PFSK-1 (cell line): ENCODE data around the gene ANKRD13A.

ENCODE experiments used
- FOXP2 ChIP-seq: optimal IDR thresholded peaks from 2 replicates; pipeline ENCODE3; 2011; ENCODE audit warnings: borderline replicate concordance, control low read depth, inconsistent platforms; ENCODE audit not compliant: insufficient read depth; ENCODE audit errors: extremely low read length, extremely low read depth
- POLR2AphosphoS5 ChIP-seq: IDR thresholded peaks from 2 replicates; pipeline ENCODE4 v1.6.1; 2012; ENCODE audit warnings: low read depth, mild to moderate bottlenecking, control low read depth, low read length, moderate library complexity
- SIN3A ChIP-seq: IDR thresholded peaks from 2 replicates; pipeline ENCODE4 v1.6.1; 2012; ENCODE audit warnings: mild to moderate bottlenecking, low read length, moderate library complexity, borderline replicate concordance; ENCODE audit not compliant: insufficient read depth
- TAF1 ChIP-seq: IDR thresholded peaks from 2 replicates; pipeline ENCODE4 v1.6.1; 2012; ENCODE audit warnings: low read length, control low read depth, borderline replicate concordance; ENCODE audit not compliant: insufficient read depth
- TF ChIP-seq, protein P1 (sequence below), 2 experiments: IDR thresholded peaks; 2 replicates each; pipeline versions ENCODE4 v1.6.1 to v1.8.0; 2011 to 2012; ENCODE audit warnings: low read depth in 2 of 2, low read length in 2 of 2, control low read depth in 1 of 2, inconsistent platforms in 1 of 2, mild to moderate bottlenecking in 1 of 2, moderate library complexity in 1 of 2; ENCODE audit not compliant: insufficient read depth in 1 of 2

ANKRD13A gene

DNA sequence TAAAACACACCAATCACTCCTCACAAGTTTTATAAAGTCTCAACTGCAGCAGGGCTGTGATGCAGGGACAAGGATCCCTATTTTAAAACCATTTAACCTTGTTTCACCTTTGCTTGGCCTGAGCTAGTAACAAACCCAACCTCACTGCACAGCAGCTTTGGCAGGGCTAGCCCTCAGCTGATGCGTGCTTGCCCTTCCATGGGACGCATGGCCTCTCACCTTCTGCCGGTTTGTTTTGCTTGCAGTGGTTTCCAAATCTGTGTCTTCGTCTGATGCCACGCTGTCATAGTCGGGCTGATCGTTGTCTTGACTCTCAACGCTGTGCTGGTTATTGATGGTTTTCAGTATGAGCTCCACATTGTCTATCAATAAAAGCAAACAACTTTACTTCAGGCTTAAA lies 46.4 kb upstream of the ANKRD13A start:
- TF ChIP-seq POLR2AphosphoS5 = no peak
- no peak for TF ChIP-seq FOXP2
- no peak for TF ChIP-seq SIN3A
- no peak for TF ChIP-seq TAF1
- TF ChIP-seq, protein P1, sequence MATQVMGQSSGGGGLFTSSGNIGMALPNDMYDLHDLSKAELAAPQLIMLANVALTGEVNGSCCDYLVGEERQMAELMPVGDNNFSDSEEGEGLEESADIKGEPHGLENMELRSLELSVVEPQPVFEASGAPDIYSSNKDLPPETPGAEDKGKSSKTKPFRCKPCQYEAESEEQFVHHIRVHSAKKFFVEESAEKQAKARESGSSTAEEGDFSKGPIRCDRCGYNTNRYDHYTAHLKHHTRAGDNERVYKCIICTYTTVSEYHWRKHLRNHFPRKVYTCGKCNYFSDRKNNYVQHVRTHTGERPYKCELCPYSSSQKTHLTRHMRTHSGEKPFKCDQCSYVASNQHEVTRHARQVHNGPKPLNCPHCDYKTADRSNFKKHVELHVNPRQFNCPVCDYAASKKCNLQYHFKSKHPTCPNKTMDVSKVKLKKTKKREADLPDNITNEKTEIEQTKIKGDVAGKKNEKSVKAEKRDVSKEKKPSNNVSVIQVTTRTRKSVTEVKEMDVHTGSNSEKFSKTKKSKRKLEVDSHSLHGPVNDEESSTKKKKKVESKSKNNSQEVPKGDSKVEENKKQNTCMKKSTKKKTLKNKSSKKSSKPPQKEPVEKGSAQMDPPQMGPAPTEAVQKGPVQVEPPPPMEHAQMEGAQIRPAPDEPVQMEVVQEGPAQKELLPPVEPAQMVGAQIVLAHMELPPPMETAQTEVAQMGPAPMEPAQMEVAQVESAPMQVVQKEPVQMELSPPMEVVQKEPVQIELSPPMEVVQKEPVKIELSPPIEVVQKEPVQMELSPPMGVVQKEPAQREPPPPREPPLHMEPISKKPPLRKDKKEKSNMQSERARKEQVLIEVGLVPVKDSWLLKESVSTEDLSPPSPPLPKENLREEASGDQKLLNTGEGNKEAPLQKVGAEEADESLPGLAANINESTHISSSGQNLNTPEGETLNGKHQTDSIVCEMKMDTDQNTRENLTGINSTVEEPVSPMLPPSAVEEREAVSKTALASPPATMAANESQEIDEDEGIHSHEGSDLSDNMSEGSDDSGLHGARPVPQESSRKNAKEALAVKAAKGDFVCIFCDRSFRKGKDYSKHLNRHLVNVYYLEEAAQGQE (IDR thresholded peaks at IDR 0.05; ENCODE audit: insufficient read depth in 1 of 2, low read depth in 2 of 2, low read length in 2 of 2) = no peak

DNA sequence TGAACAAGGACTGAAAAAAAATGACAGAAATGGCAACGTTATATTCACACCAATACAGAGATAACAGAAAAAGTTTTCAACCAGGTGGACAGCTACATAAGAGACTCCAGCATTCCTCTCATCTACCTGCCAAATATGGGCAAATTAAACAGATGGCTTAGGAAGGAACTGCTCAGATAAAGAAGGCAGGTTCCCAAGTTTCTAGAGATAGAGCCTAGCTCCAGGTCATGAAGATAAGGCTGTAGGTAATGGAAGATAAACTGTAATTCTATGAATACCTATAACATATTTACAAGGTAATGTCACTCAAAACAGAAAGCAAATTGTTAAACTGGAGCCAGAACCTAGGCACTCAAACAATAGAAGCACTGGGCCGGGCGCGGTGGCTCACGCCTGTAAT lies 45.6 kb upstream of the ANKRD13A start:
- TF ChIP-seq POLR2AphosphoS5 (no peak), SIN3A (no peak), TAF1 (no peak), FOXP2 (no peak)
- TF ChIP-seq, protein P1 (IDR thresholded peaks at IDR 0.05; ENCODE audit: insufficient read depth in 1 of 2, low read depth in 2 of 2, low read length in 2 of 2) = no peak

DNA sequence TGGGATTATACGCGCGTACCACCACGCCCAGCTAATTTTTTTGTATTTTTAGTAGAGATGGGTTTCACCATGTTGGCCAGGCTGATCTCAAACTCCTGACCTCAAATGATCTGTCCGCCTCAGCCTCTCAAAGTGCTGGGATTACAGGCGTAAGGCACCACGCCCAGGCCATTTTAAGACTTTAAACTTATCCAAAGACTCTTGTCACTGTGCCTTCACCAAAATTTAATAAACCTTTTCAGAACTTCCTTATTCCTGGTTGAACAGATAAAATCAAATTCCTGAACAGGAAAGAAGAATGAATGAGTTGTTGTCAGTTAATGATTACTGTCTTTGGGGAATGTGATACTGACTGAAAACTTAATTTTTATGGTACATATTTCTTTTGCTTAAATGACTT lies 40.9 kb upstream of the ANKRD13A start:
- TF ChIP-seq TAF1 = no peak
- TF ChIP-seq FOXP2 = no peak
- no peak for TF ChIP-seq POLR2AphosphoS5
- no peak for TF ChIP-seq SIN3A
- TF ChIP-seq, protein P1 (IDR thresholded peaks at IDR 0.05; ENCODE audit: insufficient read depth in 1 of 2, low read depth in 2 of 2, low read length in 2 of 2) = no peak

DNA sequence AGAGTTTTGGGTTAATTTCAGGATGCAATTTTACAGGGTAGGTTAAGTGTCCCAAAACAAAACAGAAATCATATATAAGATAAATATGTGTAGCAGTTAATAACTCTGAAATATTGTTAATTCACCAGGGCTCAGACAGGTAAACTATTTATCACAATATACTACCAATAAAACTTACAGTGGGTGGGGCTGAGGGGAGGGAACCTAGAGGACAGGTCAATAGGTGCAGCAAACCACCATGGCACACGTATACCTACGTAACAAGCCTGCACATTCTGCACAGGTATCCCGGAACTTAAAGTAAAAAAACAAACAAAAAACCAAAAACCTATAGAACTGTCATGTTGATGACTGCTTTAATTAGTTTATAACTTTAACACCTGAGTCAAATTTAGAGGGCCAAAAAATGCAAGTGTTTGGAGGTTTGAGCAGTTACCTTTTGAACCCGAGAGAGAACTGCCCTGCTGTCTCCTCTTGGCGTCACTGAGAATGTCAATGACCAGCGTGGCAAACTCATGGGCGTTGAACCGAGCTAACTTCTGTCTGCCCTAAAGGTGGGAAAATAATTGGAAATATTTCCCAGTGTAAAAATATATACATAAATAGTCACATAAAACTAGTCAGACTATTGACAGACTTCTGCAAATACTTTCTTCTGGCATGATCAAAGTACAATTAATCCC lies 39.7 kb upstream of the ANKRD13A start:
- TF ChIP-seq SIN3A = no peak
- TF ChIP-seq, protein P1 (IDR thresholded peaks at IDR 0.05; ENCODE audit: insufficient read depth in 1 of 2, low read depth in 2 of 2, low read length in 2 of 2) = no peak
- no peak for TF ChIP-seq FOXP2
- no peak for TF ChIP-seq POLR2AphosphoS5
- TF ChIP-seq TAF1 = no peak
